Smooth muscle cell (in vitro differentiated cells): ENCODE measurements around the gene DCUN1D1. TPM values are rescaled to one million over a fixed set of nuclear protein-coding genes. Genes with fewer than 3 reads are reported as not detected.

ENCODE experiments used
- DNase-seq: peaks from one replicate; lab custom pipeline; 2025; ENCODE audit not compliant: unreplicated experiment; lab: John Stamatoyannopoulos, UW
- H2AFZ ChIP-seq: fragments of 200-600 bp; sonication (generic); 2 replicates; pipeline ENCODE4 v1.6.0; 2016; ENCODE audit warnings: antibody characterized with exemption, low read depth, mild to moderate bottlenecking
- H3F3A ChIP-seq: fragments of 200-600 bp; sonication (generic); 2 replicates; pipeline ENCODE4 v1.6.0; 2017; ENCODE audit warnings: antibody characterized with exemption, low read depth
- H3K27ac ChIP-seq: fragments of 200-600 bp; sonication (generic); 2 replicates; pipeline ENCODE4 v1.5.1; 2016; ENCODE audit warnings: low read depth, mild to moderate bottlenecking
- H3K27me3 ChIP-seq: fragments of 200-600 bp; sonication (generic); 2 replicates; pipeline ENCODE4 v1.6.1; 2016; ENCODE audit warnings: low read depth, mild to moderate bottlenecking
- H3K36me3 ChIP-seq: fragments of 200-600 bp; sonication (generic); 2 replicates; pipeline ENCODE4 v1.5.1; 2016; ENCODE audit warnings: low read depth
- H3K4me1 ChIP-seq: fragments of 200-600 bp; sonication (generic); 2 replicates; pipeline ENCODE4 v1.5.1; 2016; ENCODE audit warnings: low read depth
- H3K4me2 ChIP-seq: fragments of 200-600 bp; sonication (generic); 2 replicates; pipeline ENCODE4 v1.6.0; 2016; ENCODE audit warnings: mild to moderate bottlenecking
- H3K4me3 ChIP-seq: fragments of 200-600 bp; sonication (generic); 2 replicates; pipeline ENCODE4 v1.5.1; 2016; ENCODE audit warnings: mild to moderate bottlenecking
- H3K79me2 ChIP-seq: fragments of 200-600 bp; sonication (generic); 2 replicates; pipeline ENCODE4 v1.6.0; 2016; ENCODE audit warnings: low read depth, mild to moderate bottlenecking
- H3K9ac ChIP-seq: fragments of 200-600 bp; sonication (generic); 2 replicates; pipeline ENCODE4 v1.6.0; 2016; ENCODE audit warnings: low read depth
- H3K9me3 ChIP-seq: fragments of 200-600 bp; sonication (generic); replicated peaks from 2 replicates; pipeline ENCODE4 v1.5.1; 2016; ENCODE audit warnings: low read depth
- H4K20me1 ChIP-seq: fragments of 200-600 bp; sonication (generic); 2 replicates; pipeline ENCODE4 v1.6.0; 2016; ENCODE audit warnings: low read depth
- CTCF ChIP-seq: fragments of 200-600 bp; sonication (generic); IDR thresholded peaks from 2 replicates; pipeline ENCODE4 v1.5.1; 2017; ENCODE audit warnings: borderline replicate concordance, mild to moderate bottlenecking, antibody characterized with exemption; ENCODE audit not compliant: insufficient read depth, poor library complexity, severe bottlenecking
- WGBS: methylation state at CpG from one replicate; pipeline ENCODE4 v1.1.7; 2016; ENCODE audit warnings: low lambda C conversion rate; 5-methylcytosine and 5-hydroxymethylcytosine counted together
- polyA plus RNA-seq: library from polyadenylated mRNA; unstranded; fragments of >200 nt; fragmentation: Nextera tagmentation; extraction: Ambion mirVana; gene quantifications from 2 replicates; pipeline ENCODE4 v1.2.1, GENCODE V29; 2016
- total RNA-seq: library from RNA; depleted of rRNA; stranded (reverse); fragments of >200 nt; gene quantifications from 2 replicates; pipeline ENCODE4 v1.2.3, GENCODE V29; 2014

DCUN1D1 gene
- total and polyA plus RNA-seq, 2 experiments from 2014 or later, result 14.4 to 25.7 TPM

GRCh38 chr3:182935803-182936202 is 44.5 kb downstream of the DCUN1D1 start:
- Histone ChIP-seq H3K36me3 (peaks cover 4% of the 10 kb centered on the region), H3K79me2 (no peaks in the 10 kb centered on the region), H3K4me1 (no peaks in the 10 kb centered on the region), H3K27ac (no peak overlapping the region), H2AFZ (no peak overlapping the region), H4K20me1 (no peaks in the 10 kb centered on the region), H3F3A (no peaks in the 10 kb centered on the region), H3K9me3 (no peaks in the 10 kb centered on the region), H3K4me3 (no peak overlapping the region), H3K9ac (no peak overlapping the region), H3K4me2 (no peak overlapping the region), H3K27me3 (no peaks in the 10 kb centered on the region)
- DNase-seq, result no peak
- 54% methylated on average over 3 of the region's 3 CpGs for WGBS
- no peak for TF ChIP-seq CTCF

DNA sequence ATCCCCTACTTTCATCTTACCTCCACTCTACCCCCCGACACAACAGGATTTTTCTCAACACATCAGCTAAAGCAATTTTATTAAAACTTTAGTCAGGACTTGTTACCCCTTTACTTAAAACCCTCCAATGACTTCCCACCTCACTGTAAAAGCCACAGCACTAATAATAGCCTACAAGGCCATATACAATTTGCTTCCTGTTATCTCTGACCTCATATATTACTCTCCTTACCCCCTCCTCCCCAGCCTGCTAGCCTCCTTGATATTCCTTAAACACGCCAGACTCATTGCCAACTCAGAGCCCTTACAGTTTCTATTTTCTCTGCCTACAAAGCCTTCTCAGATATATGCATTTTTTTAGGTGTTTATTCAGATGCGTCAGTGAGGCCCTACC is 54.4 kb downstream of the DCUN1D1 start:
- H3K9ac ChIP-seq, result no peak overlapping the region
- no peaks in the 10 kb centered on the region for H3K79me2 ChIP-seq
- no peak for TF ChIP-seq CTCF
- DNase-seq, result no peak
- no peaks in the 10 kb centered on the region for H3K9me3 ChIP-seq
- no peak overlapping the region for H2AFZ ChIP-seq
- no peaks in the 10 kb centered on the region for H3K4me1 ChIP-seq
- H3K36me3 ChIP-seq, result no peaks in the 10 kb centered on the region
- WGBS, result 96% methylated on average over 3 of the region's 3 CpGs
- no peaks in the 10 kb centered on the region for H3F3A ChIP-seq
- H3K4me2 ChIP-seq, result no peak overlapping the region
- H3K4me3 ChIP-seq, result no peak overlapping the region
- no peaks in the 10 kb centered on the region for H4K20me1 ChIP-seq
- no peaks in the 10 kb centered on the region for H3K27me3 ChIP-seq
- H3K27ac ChIP-seq, result no peak overlapping the region

- no peak overlapping the region for H3K27ac ChIP-seq
- H3K79me2 ChIP-seq, result no peaks in the 10 kb centered on the region
- H2AFZ ChIP-seq, result no peak overlapping the region
- H3K4me1 ChIP-seq, result peaks cover under 1% of the 10 kb centered on the region
- H3K36me3 ChIP-seq, result no peaks in the 10 kb centered on the region
- no peak overlapping the region for H3K9ac ChIP-seq
- 84% methylated on average over 4 of the region's 4 CpGs for WGBS
- H3K27me3 ChIP-seq, result no peaks in the 10 kb centered on the region
- no peak for DNase-seq
- no peaks in the 10 kb centered on the region for H3F3A ChIP-seq
- TF ChIP-seq CTCF, result no peak
- no peaks in the 10 kb centered on the region for H3K9me3 ChIP-seq
- H3K4me3 ChIP-seq, result no peak overlapping the region
- H4K20me1 ChIP-seq, result no peaks in the 10 kb centered on the region
- H3K4me2 ChIP-seq, result no peak overlapping the region
These were observed 54.9 kb downstream of the DCUN1D1 start for GRCh38 chr3:182925330-182925943.
